Measurements from ENCODE around the gene LIX1L.

Gene LIX1L

DNA sequence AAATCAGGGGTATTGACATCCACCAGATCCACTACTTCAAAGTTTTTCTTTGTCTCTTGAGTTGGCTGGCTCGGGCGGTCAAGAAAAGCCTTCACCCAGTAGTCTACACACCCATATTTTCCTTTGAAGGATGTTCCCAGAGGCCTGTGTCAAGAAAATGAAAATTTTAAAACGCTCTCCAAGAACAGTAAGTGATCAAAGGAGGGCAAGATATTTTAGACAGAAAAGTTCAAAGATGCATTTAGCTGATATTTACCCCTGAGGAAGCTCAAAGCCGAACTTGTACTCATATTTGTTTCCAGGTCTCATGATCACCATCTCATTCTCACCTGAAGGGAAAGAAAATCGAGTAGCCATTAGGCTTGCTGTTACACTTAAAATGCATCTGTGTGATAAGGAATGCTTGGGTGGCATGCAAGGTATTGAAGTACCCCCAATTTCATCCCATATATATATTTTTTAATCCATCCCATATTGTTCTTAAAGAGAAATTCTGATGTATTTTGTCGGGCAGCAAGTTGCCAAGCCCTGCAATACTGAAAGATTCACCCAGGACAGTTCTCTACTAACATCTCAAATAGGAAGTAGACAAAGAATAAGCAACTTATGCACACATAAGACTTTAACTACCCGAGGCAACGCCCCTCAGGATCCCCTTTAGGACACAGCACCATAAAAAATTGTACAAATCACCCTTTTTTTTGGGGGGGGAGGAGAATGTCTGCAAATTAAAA is 37.5 kb upstream of the LIX1L start:
- peak overlapping the region; percentile 91 for H3K27ac ChIP-seq
- TF ChIP-seq, protein P1, sequence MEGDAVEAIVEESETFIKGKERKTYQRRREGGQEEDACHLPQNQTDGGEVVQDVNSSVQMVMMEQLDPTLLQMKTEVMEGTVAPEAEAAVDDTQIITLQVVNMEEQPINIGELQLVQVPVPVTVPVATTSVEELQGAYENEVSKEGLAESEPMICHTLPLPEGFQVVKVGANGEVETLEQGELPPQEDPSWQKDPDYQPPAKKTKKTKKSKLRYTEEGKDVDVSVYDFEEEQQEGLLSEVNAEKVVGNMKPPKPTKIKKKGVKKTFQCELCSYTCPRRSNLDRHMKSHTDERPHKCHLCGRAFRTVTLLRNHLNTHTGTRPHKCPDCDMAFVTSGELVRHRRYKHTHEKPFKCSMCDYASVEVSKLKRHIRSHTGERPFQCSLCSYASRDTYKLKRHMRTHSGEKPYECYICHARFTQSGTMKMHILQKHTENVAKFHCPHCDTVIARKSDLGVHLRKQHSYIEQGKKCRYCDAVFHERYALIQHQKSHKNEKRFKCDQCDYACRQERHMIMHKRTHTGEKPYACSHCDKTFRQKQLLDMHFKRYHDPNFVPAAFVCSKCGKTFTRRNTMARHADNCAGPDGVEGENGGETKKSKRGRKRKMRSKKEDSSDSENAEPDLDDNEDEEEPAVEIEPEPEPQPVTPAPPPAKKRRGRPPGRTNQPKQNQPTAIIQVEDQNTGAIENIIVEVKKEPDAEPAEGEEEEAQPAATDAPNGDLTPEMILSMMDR (IDR thresholded peaks at IDR 0.05), result no peak
- no peak for TF ChIP-seq ZFX (IDR thresholded peaks at IDR 0.05; ENCODE audit: borderline replicate concordance)

DNA sequence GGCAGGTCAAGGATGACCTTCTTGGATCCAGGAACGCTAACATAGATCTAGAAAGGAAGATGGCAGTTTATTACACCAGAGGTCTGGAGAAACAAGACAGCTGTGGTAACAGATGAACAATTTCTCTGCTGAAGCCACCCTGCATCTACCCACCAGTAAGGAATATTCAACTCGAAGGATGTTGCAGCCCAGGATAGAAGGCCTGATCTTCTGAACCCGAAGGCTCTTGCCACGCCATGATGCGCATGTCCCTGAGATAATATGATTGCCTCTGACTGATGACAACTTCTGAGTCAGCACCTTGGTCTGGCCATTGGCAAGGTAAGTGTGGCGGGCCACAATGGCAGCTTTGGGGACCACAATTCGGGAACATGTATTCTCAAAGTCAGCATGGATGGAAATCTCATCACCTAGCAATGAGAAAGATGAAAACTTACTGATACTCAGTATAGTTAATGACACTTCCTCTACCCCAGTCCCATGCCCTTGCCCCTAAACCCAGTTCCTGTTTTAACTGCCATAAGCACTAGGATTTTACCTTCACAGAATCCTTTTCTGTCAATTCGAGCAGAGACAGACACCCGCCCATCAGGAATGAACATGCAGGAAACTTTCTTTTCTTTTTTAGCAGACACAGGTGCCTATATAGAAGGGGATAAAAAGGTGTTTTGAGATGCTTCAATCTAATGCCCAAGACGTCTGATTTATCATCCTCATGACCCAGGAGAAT is 36.7 kb upstream of the LIX1L start:
- TF ChIP-seq ZFX (IDR thresholded peaks at IDR 0.05; ENCODE audit: borderline replicate concordance), result no peak
- TF ChIP-seq, protein P1 (IDR thresholded peaks at IDR 0.05), result no peak
- H3K27ac ChIP-seq, result peak overlapping the region; percentile 91

DNA sequence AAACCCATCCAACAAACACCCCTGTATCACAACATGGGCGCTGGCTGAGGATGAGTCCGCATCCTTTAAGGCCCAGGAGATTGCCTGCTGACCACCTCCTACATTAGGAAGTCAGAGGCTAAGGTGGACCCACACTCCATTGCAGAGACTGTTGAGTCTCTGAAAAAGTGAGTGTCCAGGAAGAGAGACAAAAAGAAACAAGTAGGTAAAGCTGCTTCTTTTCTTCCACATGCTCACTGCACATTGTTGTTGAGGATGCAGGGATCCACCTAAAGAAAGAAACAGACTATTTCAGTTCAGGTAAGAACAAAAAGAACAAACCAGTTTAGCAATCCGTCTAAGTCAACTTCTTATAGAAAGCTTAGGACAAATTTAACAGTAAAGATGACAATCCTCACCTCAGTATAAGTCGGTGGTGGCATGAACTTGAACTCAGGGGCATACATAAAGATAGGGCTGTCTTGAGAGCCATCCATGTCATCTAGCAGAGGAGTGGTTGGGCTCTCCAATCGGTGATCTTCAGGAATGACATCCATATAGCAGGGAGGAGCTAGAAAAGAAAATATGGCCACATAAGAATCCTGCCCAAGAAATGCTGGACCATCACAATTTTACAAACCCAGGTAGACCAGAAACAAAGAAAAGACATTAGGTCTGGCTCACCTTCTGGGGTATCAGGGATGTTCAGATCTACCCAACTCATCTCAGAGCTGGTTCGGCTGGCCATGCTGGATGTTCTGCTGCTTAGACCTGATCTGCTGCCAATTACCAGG is 36.0 kb upstream of the LIX1L start:
- no peak for TF ChIP-seq ZFX (IDR thresholded peaks at IDR 0.05; ENCODE audit: borderline replicate concordance)
- TF ChIP-seq, protein P1 (IDR thresholded peaks at IDR 0.05), result no peak
- peak overlapping the region; percentile 91 for H3K27ac ChIP-seq

DNA sequence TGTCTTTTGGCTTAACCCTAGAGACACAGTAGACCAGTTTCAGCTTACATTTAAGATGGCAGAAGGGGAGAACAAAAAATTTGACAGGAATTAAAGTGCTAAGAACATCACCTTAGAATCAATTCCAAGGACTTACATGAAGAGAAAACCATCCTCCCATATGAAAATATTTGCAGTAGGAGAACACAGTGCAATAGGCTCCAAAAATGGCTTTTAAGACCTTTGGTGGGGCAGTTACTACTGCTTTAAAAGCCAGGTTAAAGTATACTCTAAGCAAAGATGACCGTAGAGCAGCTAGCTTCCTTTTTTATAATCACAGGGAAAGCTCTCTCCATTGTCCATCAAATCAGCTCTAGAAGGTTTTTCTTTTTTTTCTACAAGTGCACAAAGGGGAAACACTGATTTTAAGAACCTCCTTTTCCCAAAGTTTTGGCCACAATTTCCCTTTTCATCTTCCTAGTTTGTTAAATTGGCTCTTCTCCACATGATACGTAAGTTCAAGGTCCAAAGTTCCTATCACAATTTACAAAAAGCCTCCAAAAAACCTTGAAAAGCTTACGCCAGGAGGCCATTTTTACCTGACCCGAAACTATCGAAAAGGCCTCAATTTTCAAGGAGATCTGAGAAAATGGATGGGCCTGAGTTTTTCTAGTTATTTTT is 35.3 kb upstream of the LIX1L start:
- TF ChIP-seq, protein P1 (IDR thresholded peaks at IDR 0.05), result no peak
- TF ChIP-seq ZFX (IDR thresholded peaks at IDR 0.05; ENCODE audit: borderline replicate concordance), result no peak
- H3K27ac ChIP-seq, result peak overlapping the region; percentile 91

DNA sequence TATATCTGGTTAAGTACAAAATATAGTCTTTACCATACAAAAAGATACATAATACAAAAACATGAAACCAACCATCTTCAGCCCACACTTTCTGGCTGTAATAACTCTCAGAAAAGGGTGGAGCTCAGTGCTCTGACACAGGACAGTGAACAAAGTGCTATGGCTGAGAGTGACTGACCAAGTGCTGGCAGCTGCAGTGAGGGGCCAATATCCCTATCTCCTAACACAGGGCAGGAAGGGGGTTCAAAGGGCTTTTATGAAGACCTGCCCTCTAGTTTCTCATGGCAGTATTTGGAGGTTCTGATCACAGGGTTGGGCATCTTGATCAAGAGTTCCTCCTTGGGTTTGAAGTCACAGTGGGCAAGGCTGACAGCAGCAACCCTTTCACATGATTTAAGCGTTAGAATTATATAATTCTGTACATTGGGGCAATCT is 34.7 kb upstream of the LIX1L start:
- peak overlapping the region; percentile 91 for H3K27ac ChIP-seq
- TF ChIP-seq ZFX (IDR thresholded peaks at IDR 0.05; ENCODE audit: borderline replicate concordance), result no peak
- TF ChIP-seq, protein P1 (IDR thresholded peaks at IDR 0.05), result no peak

DNA sequence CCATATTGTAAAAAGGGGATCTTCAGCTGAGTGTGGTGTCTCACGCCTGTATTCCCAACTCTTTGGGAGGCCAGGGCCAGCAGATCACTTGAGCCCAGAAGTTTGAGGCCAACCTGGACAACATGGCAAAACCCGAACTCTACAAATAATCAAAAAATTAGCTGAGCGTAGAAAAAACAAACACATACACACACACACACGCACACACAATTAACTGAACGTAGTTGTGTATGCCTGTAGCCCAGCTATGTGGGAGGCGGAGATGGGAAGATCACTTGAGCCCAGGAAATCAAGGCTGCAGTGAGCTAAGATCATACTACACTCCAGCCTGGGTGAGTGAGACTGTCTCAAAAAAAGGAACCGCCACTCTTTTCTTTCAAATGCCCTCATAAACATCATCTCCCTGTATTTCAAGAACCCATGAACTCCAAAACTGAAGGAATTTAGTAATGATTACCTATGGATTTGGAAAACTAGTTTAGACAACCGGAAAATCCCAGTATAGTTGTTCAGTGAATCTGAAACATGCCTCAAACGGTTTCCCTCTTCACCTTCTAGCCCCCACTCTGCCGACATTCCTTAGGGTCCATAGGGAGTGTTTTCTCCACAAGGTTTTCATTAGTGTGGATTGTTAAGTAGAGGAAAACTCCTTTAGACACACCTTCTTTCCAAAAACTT is 34.1 kb upstream of the LIX1L start:
- H3K27ac ChIP-seq, result peak overlapping the region; percentile 91
- TF ChIP-seq, protein P1 (IDR thresholded peaks at IDR 0.05), result no peak
- no peak for TF ChIP-seq ZFX (IDR thresholded peaks at IDR 0.05; ENCODE audit: borderline replicate concordance)

Data from 22Rv1 (cell line).